Muscle of leg (tissue), 11 donors: ENCODE data around the gene SIGLEC9. TPM values are rescaled to one million over a fixed set of nuclear protein-coding genes. Genes with fewer than 3 reads are reported as not detected.

Experiments used
- DNase-seq: peaks from one replicate; pipeline ENCODE4 v3.0.0; 2013
- H3K27ac ChIP-seq: one replicate; pipeline ENCODE4 v1.5.1; 2013; ENCODE audit warnings: mild to moderate bottlenecking, low read length, control low read depth
- H3K27me3 ChIP-seq: one replicate; pipeline ENCODE4 v1.6.1; 2013; ENCODE audit warnings: low read length; ENCODE audit not compliant: control insufficient read depth, insufficient read depth
- H3K36me3 ChIP-seq: one replicate; pipeline ENCODE4 v1.6.1; 2013; ENCODE audit warnings: low read length; ENCODE audit not compliant: control insufficient read depth, insufficient read depth
- H3K4me1 ChIP-seq: one replicate; pipeline ENCODE4 v1.6.1; 2013; ENCODE audit warnings: low read length; ENCODE audit not compliant: control insufficient read depth, insufficient read depth
- H3K4me3 ChIP-seq: one replicate; pipeline ENCODE4 v1.5.1; 2013; ENCODE audit warnings: low read length, control low read depth
- H3K9me3 ChIP-seq: replicated peaks from 2 replicates; pipeline ENCODE4 v1.6.1; 2013; ENCODE audit warnings: low read depth, low read length; ENCODE audit not compliant: control insufficient read depth
- WGBS: methylation state at CpG from one replicate; pipeline ENCODE4 v1.1.5; 2013; ENCODE audit warnings: missing lambda C conversion rate; ENCODE audit not compliant: insufficient coverage; 5-methylcytosine and 5-hydroxymethylcytosine counted together
- polyA plus RNA-seq, 8 donors: library from polyadenylated mRNA; unstranded; fragments of 120-200 nt; gene quantifications; one replicate each; pipeline versions ENCODE4 v1.2.1 to v1.2.3, GENCODE V29; 2013; ENCODE audit warnings: inconsistent platforms in 1 of 8, low replicate concordance in 1 of 8; ENCODE audit not compliant: insufficient read length in 8 of 8, insufficient read depth in 1 of 8
- total RNA-seq: library from RNA; stranded (reverse); fragments of 120-200 nt; gene quantifications from one replicate; pipeline ENCODE4 v1.2.4, GENCODE V29; 2013

SIGLEC9 gene
- total and polyA plus RNA-seq, 9 donors: 0.53 to 1.4 (median 1.1) TPM

DNA sequence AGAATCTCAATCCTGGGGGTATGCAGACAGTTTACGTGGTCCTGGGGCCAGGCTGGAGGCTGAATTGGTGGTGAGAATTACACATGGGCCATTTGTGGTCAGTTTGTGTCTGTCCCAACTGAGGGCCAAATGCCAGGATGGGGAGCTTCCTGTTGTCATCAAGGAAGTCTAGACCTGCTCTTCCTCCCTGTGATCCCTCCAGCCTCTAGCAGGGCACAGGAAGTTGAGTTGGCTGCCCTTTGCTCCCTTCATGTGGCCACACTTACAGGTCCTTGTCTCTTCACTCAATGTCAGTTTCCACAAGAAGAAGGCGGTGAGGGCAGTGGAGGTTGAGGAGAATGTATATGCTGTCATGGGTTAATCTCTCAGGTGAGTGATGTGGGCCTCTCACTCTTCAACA is 47.5 kb downstream of the SIGLEC9 start:
- no peak overlapping the region for H3K27ac ChIP-seq
- no peaks in the 10 kb centered on the region for H3K36me3 ChIP-seq
- no peaks in the 10 kb centered on the region for H3K4me1 ChIP-seq
- no peak for DNase-seq
- WGBS: 89% methylated on average over 1 of the region's 2 CpGs
- no peaks in the 10 kb centered on the region for H3K27me3 ChIP-seq
- H3K9me3 ChIP-seq: no peaks in the 10 kb centered on the region
- H3K4me3 ChIP-seq: no peak overlapping the region

DNA sequence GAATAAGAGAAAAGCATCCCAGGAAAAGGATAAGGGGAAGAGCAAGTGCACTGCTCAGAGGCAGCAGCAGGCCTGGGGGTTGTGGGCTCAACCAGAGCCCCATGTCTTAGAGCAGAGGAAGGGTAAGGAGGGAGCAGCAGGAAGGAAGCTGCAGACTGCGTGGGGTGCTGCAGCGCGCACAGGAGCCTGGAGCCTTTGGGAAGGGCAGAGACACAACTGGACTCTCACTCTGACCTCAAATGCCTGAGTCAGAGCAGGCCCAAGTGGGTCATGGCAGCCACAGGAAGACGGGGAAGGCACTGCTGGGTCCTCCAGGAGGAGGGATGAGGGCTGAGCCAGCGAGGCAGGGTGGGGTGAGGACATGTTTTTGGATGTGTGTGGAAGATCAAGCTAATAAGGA is 49.0 kb downstream of the SIGLEC9 start:
- H3K27me3 ChIP-seq: no peaks in the 10 kb centered on the region
- H3K36me3 ChIP-seq: no peaks in the 10 kb centered on the region
- H3K4me1 ChIP-seq: no peaks in the 10 kb centered on the region
- 46% methylated on average over 5 of the region's 5 CpGs for WGBS
- no peak overlapping the region for H3K4me3 ChIP-seq
- H3K9me3 ChIP-seq: no peaks in the 10 kb centered on the region
- DNase-seq: no peak
- no peak overlapping the region for H3K27ac ChIP-seq

DNA sequence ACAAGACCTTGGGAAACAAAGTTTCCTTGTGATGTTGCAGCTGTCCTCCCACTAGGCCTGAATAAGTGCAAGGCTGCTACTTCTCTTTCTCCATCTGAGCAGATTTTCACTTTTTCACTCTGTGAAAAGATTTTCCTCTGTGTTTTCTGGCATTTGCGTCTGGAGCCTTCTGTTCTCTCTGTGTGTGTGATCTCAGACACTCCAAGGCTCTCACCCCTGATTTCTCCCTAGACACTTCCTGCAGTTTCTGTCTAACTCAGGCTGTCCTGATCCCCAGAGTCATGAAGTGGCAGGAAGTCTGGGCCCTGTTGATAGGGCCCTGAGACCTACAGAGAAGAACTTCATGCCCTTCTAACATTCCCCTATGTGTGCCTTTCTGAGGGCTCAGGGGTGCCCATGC is 54.5 kb downstream of the SIGLEC9 start:
- Histone ChIP-seq H3K27ac (no peak overlapping the region), H3K4me3 (no peak overlapping the region), H3K27me3 (peaks cover 5% of the 10 kb centered on the region), H3K4me1 (no peaks in the 10 kb centered on the region), H3K9me3 (no peaks in the 10 kb centered on the region), H3K36me3 (no peaks in the 10 kb centered on the region)
- no CpG with 5 or more reads among the region's 1 CpG for WGBS
- DNase-seq: peak; percentile 29

Other genes with a start within 250 kb of the SIGLEC9 start
- not detected for gene KLK4, start 213.5 kb upstream of the SIGLEC9 start, total RNA-seq
- gene KLK4, start 213.5 kb upstream of the SIGLEC9 start, polyA plus RNA-seq: not detected
- not detected for gene KLK5, start 171.9 kb upstream of the SIGLEC9 start, total RNA-seq
- gene KLK5, start 171.9 kb upstream of the SIGLEC9 start, polyA plus RNA-seq: under 1 TPM in 1 of 8 donors, not detected in 7; 0.34 TPM
- gene KLK6, start 155.3 kb upstream of the SIGLEC9 start, total RNA-seq: 0.09 TPM
- gene KLK6, start 155.3 kb upstream of the SIGLEC9 start, polyA plus RNA-seq: under 1 TPM in 5 of 8 donors, not detected in 3; 0.12 to 0.62 (median 0.23) TPM
- gene KLK7, start 141.0 kb upstream of the SIGLEC9 start, total RNA-seq: not detected
- gene KLK7, start 141.0 kb upstream of the SIGLEC9 start, polyA plus RNA-seq: under 1 TPM in 4 of 8 donors, not detected in 4; 0.05 to 0.30 (median 0.17) TPM
- not detected for gene KLK8, start 123.3 kb upstream of the SIGLEC9 start, total RNA-seq
- 1 to 10 TPM in 1 of 8 donors, not detected in 7; 1.0 TPM for gene KLK8, start 123.3 kb upstream of the SIGLEC9 start, polyA plus RNA-seq
- gene KLK10, start 105.2 kb upstream of the SIGLEC9 start, total RNA-seq: not detected
- under 1 TPM in 7 of 8 donors, not detected in 1; 0.06 to 0.57 (median 0.15) TPM for gene KLK10, start 105.2 kb upstream of the SIGLEC9 start, polyA plus RNA-seq
- gene KLK11, start 98.3 kb upstream of the SIGLEC9 start, total RNA-seq: not detected
- gene KLK11, start 98.3 kb upstream of the SIGLEC9 start, polyA plus RNA-seq: 1 to 10 TPM in 1 of 8 donors, under 1 TPM in 2, not detected in 5; 0.34 to 2.1 (median 0.45) TPM
- gene KLK12, start 89.9 kb upstream of the SIGLEC9 start, total RNA-seq: not detected
- gene KLK12, start 89.9 kb upstream of the SIGLEC9 start, polyA plus RNA-seq: not detected
- gene KLK13, start 59.8 kb upstream of the SIGLEC9 start, total RNA-seq: not detected
- under 1 TPM in 1 of 8 donors, not detected in 7; 0.21 TPM for gene KLK13, start 59.8 kb upstream of the SIGLEC9 start, polyA plus RNA-seq
- not detected for gene KLK14, start 42.0 kb upstream of the SIGLEC9 start, total RNA-seq
- gene KLK14, start 42.0 kb upstream of the SIGLEC9 start, polyA plus RNA-seq: under 1 TPM in 5 of 8 donors, not detected in 3; 0.28 to 0.52 (median 0.34) TPM
- 4.8 TPM for gene CTU1, start 16.5 kb upstream of the SIGLEC9 start, total RNA-seq
- 1 to 10 TPM; 2.7 to 4.3 (median 3.3) TPM for gene CTU1, start 16.5 kb upstream of the SIGLEC9 start, polyA plus RNA-seq
- gene SIGLEC7, start 17.4 kb downstream of the SIGLEC9 start, total RNA-seq: 0.40 TPM
- 1 to 10 TPM in 1 of 8 donors, under 1 TPM in 7; 0.41 to 1.1 (median 0.63) TPM for gene SIGLEC7, start 17.4 kb downstream of the SIGLEC9 start, polyA plus RNA-seq
- 2.3 TPM for gene CD33, start 100.2 kb downstream of the SIGLEC9 start, total RNA-seq
- 1 to 10 TPM; 2.2 to 3.9 (median 2.8) TPM for gene CD33, start 100.2 kb downstream of the SIGLEC9 start, polyA plus RNA-seq
- gene SIGLECL1, start 126.2 kb downstream of the SIGLEC9 start, total RNA-seq: not detected
- not detected for gene SIGLECL1, start 126.2 kb downstream of the SIGLEC9 start, polyA plus RNA-seq
- not detected for gene IGLON5, start 186.7 kb downstream of the SIGLEC9 start, total RNA-seq
- under 1 TPM; 0.14 to 0.73 (median 0.21) TPM for gene IGLON5, start 186.7 kb downstream of the SIGLEC9 start, polyA plus RNA-seq
- gene VSIG10L, start 217.2 kb downstream of the SIGLEC9 start, total RNA-seq: 0.49 TPM
- 1 to 10 TPM in 6 of 8 donors, under 1 TPM in 2; 0.80 to 1.7 (median 1.3) TPM for gene VSIG10L, start 217.2 kb downstream of the SIGLEC9 start, polyA plus RNA-seq
- 50.1 TPM for gene ETFB, start 241.5 kb downstream of the SIGLEC9 start, total RNA-seq
- gene ETFB, start 241.5 kb downstream of the SIGLEC9 start, polyA plus RNA-seq: 10 to 100 TPM; 49.5 to 56.8 (median 53.7) TPM
- 0.44 TPM for gene CLDND2, start 244.1 kb downstream of the SIGLEC9 start, total RNA-seq
- 1 to 10 TPM in 4 of 8 donors, under 1 TPM in 4; 0.46 to 1.7 (median 1.0) TPM for gene CLDND2, start 244.1 kb downstream of the SIGLEC9 start, polyA plus RNA-seq
- 0.80 TPM for gene NKG7, start 247.7 kb downstream of the SIGLEC9 start, total RNA-seq
- gene NKG7, start 247.7 kb downstream of the SIGLEC9 start, polyA plus RNA-seq: 1 to 10 TPM; 1.6 to 3.9 (median 2.2) TPM